H9 (cell line): ENCODE data around the gene FARSA. TPM values are rescaled to one million over a fixed set of nuclear protein-coding genes. Genes with fewer than 3 reads are reported as not detected.

Source experiments
- DNase-seq: peaks from one replicate; pipeline ENCODE4 v3.0.0-alpha.2; 2017
- H2AFZ ChIP-seq: one replicate; pipeline ENCODE4 v1.6.1; 2013; ENCODE audit warnings: mild to moderate bottlenecking, low read length, control low read depth, moderate library complexity
- H2AK5ac ChIP-seq: 2 replicates; pipeline ENCODE4 v1.6.1; 2013; ENCODE audit warnings: low read length, control low read depth, mixed read lengths; ENCODE audit not compliant: insufficient read length
- H2BK120ac ChIP-seq: one replicate; pipeline ENCODE4 v1.6.1; 2013; ENCODE audit warnings: low read depth, mild to moderate bottlenecking, low read length, control low read depth, inconsistent platforms; ENCODE audit not compliant: poor library complexity, severe bottlenecking
- H2BK12ac ChIP-seq: 2 replicates; pipeline ENCODE4 v1.6.1; 2013; ENCODE audit warnings: low read length, control low read depth, mixed read lengths, low read depth; ENCODE audit not compliant: insufficient read length
- H2BK15ac ChIP-seq: 2 replicates; pipeline ENCODE4 v1.6.1; 2013; ENCODE audit warnings: low read depth, low read length, control low read depth
- H2BK20ac ChIP-seq: one replicate; pipeline ENCODE4 v1.6.1; 2013; ENCODE audit warnings: low read depth, mild to moderate bottlenecking, low read length, control low read depth, inconsistent platforms; ENCODE audit not compliant: poor library complexity, severe bottlenecking
- H2BK5ac ChIP-seq: 2 replicates; pipeline ENCODE4 v1.6.1; 2013; ENCODE audit warnings: low read length, control low read depth, mixed read lengths; ENCODE audit not compliant: insufficient read length
- H3K14ac ChIP-seq: 2 replicates; pipeline ENCODE4 v1.6.1; 2013; ENCODE audit warnings: low read length, control low read depth; ENCODE audit not compliant: insufficient read depth
- H3K18ac ChIP-seq: 2 replicates; pipeline ENCODE4 v1.6.1; 2013; ENCODE audit warnings: low read depth, mild to moderate bottlenecking, mixed read lengths, low read length, control low read depth; ENCODE audit not compliant: insufficient read length
- H3K23ac ChIP-seq: 2 replicates; pipeline ENCODE4 v1.6.1; 2013; ENCODE audit warnings: low read length, control low read depth, mixed read lengths, low read depth; ENCODE audit not compliant: insufficient read length
- H3K23me2 ChIP-seq: 2 replicates; pipeline ENCODE4 v1.6.1; 2013; ENCODE audit warnings: low read depth, mild to moderate bottlenecking, mixed read lengths, low read length, control low read depth; ENCODE audit not compliant: insufficient read length, poor library complexity, severe bottlenecking
- H3K27ac ChIP-seq: 2 replicates; pipeline ENCODE4 v1.5.1; 2013; ENCODE audit warnings: low read length, control low read depth, mixed read lengths, low read depth; ENCODE audit not compliant: insufficient read length
- H3K27me3 ChIP-seq: 2 replicates; pipeline ENCODE4 v1.6.1; 2013; ENCODE audit warnings: low read length, control low read depth, inconsistent platforms; ENCODE audit not compliant: insufficient read depth
- H3K4ac ChIP-seq: 2 replicates; pipeline ENCODE4 v1.6.1; 2013; ENCODE audit warnings: low read depth, mild to moderate bottlenecking, control low read depth, inconsistent platforms, low read length, moderate library complexity
- H3K4me1 ChIP-seq: 2 replicates; pipeline ENCODE4 v1.6.1; 2013; ENCODE audit warnings: low read length, control low read depth, inconsistent platforms; ENCODE audit not compliant: insufficient read depth
- H3K4me2 ChIP-seq: 2 replicates; pipeline ENCODE4 v1.6.1; 2013; ENCODE audit warnings: low read length, control low read depth, mixed read lengths; ENCODE audit not compliant: insufficient read length, insufficient read depth
- H3K56ac ChIP-seq: 2 replicates; pipeline ENCODE4 v1.6.1; 2013; ENCODE audit warnings: low read depth, mild to moderate bottlenecking, mixed read lengths, low read length, control low read depth; ENCODE audit not compliant: insufficient read length
- H3K79me1 ChIP-seq: 2 replicates; pipeline ENCODE4 v1.6.1; 2013; ENCODE audit warnings: low read depth, mild to moderate bottlenecking, moderate library complexity, low read length, control low read depth, inconsistent platforms; ENCODE audit not compliant: insufficient read depth, poor library complexity, severe bottlenecking
- H3K79me2 ChIP-seq: 2 replicates; pipeline ENCODE4 v1.6.1; 2013; ENCODE audit warnings: low read length, control low read depth, inconsistent platforms; ENCODE audit not compliant: insufficient read depth
- H3K9ac ChIP-seq: 2 replicates; pipeline ENCODE4 v1.6.1; 2013; ENCODE audit warnings: low read length, control low read depth, mixed read lengths; ENCODE audit not compliant: insufficient read length; ENCODE audit errors: extremely low read depth
- H3K9me3 ChIP-seq: one replicate; pipeline ENCODE4 v1.6.1; 2013; ENCODE audit warnings: low read depth, low read length, inconsistent platforms; ENCODE audit not compliant: control insufficient read depth
- H3T11ph ChIP-seq: one replicate; pipeline ENCODE4 v1.6.1; 2013; ENCODE audit warnings: mild to moderate bottlenecking, low read length, control low read depth, inconsistent platforms
- H4K20me1 ChIP-seq: one replicate; pipeline ENCODE4 v1.6.1; 2013; ENCODE audit not compliant: control insufficient read depth, insufficient read length, insufficient read depth
- H4K5ac ChIP-seq: 2 replicates; pipeline ENCODE4 v1.6.1; 2013; ENCODE audit warnings: low read depth, mild to moderate bottlenecking, mixed read lengths, low read length, control low read depth; ENCODE audit not compliant: insufficient read length
- H4K8ac ChIP-seq: replicated peaks from 2 replicates; pipeline ENCODE4 v1.6.1; 2013; ENCODE audit warnings: low read length, control low read depth, mixed read lengths, low read depth; ENCODE audit not compliant: insufficient read length
- H4K91ac ChIP-seq: 2 replicates; pipeline ENCODE4 v1.6.1; 2013; ENCODE audit warnings: low read depth, mild to moderate bottlenecking, moderate library complexity, mixed read lengths, low read length, control low read depth; ENCODE audit not compliant: insufficient read length
- H3K27ac Mint-ChIP-seq, 3 experiments: 2 replicates in 2 of 3; 3 replicates in 1 of 3; pipeline ENCODE4 v1.8.0; 2020 to 2021; ENCODE audit warnings: mixed read lengths in 3 of 3, mild to moderate bottlenecking in 1 of 3, moderate library complexity in 1 of 3
- H3K27me3 Mint-ChIP-seq: 2 replicates; pipeline ENCODE4 v1.8.0; 2021; ENCODE audit warnings: low read depth, mild to moderate bottlenecking, moderate library complexity, mixed read lengths
- H3K36me3 Mint-ChIP-seq, 3 experiments: 2 replicates in 2 of 3; 3 replicates in 1 of 3; pipeline ENCODE4 v1.8.0; 2020 to 2021; ENCODE audit warnings: low read depth in 3 of 3, mixed read lengths in 3 of 3; ENCODE audit not compliant: insufficient read depth in 1 of 3
- H3K4me1 Mint-ChIP-seq, 2 experiments: 2 replicates each; pipeline ENCODE4 v1.8.0; 2020; ENCODE audit warnings: mixed read lengths in 2 of 2
- H3K4me3 Mint-ChIP-seq, 2 experiments: 2 replicates in 1 of 2; 3 replicates in 1 of 2; pipeline ENCODE4 v1.8.0; 2020 to 2021; ENCODE audit warnings: mild to moderate bottlenecking in 2 of 2, mixed read lengths in 2 of 2, moderate library complexity in 1 of 2
- H3K9me3 Mint-ChIP-seq, 2 experiments: 2 replicates in 1 of 2; 3 replicates in 1 of 2; pipeline ENCODE4 v1.8.0; 2020; ENCODE audit warnings: mild to moderate bottlenecking in 2 of 2, mixed read lengths in 2 of 2, moderate library complexity in 1 of 2
- CTCF ChIP-seq: fragments of 200-600 bp; sonication (generic); conservative IDR thresholded peaks from 3 replicates; pipeline ENCODE4 v1.8.0; 2021; ENCODE audit warnings: antibody characterized with exemption, mild to moderate bottlenecking
- WGBS: extraction: QIAGEN DNeasy Blood & Tissue Kit; methylation state at CpG from one replicate; pipeline ENCODE4 v1.1.7; 2013; ENCODE audit warnings: missing lambda C conversion rate, low lambda C conversion rate, mixed read lengths; ENCODE audit not compliant: insufficient read length; ENCODE audit errors: extremely low coverage; 5-methylcytosine and 5-hydroxymethylcytosine counted together
- total RNA-seq: library from RNA; stranded (reverse); gene quantifications from 2 replicates; pipeline ENCODE4 v1.2.1, GENCODE V29; 2021

The FARSA gene
- total RNA-seq, 1 experiment from 2014 or later = 110 TPM

- no peak overlapping the region for H3K56ac ChIP-seq
- H4K8ac ChIP-seq = no peak overlapping the region
- peak overlapping the region; percentile 79 for H3K4me2 ChIP-seq
- H3K4me1 ChIP-seq = no peaks in the 10 kb centered on the region
- H3K4ac ChIP-seq = no peak overlapping the region
- no peaks in the 10 kb centered on the region for H3K79me1 ChIP-seq
- no peak overlapping the region for H2AK5ac ChIP-seq
- no peak overlapping the region for H3K18ac ChIP-seq
- H3K14ac ChIP-seq = no peak overlapping the region
- H3K9ac ChIP-seq = no peak overlapping the region
- no peak for TF ChIP-seq CTCF
- Mint-ChIP-seq H3K27me3 (peaks cover 52% of the 10 kb centered on the region), H3K9me3 (peaks cover 16% of the 10 kb centered on the region in 2 experiments), H3K4me3 (peak overlapping the region; percentile 55 to 82), H3K36me3 (peaks cover 3 to 10% (median 4%) of the 10 kb centered on the region in 3 experiments; a peak in 5 of 7 replicates), H3K4me1 (peaks cover 11 to 18% of the 10 kb centered on the region in 2 experiments), H3K27ac (no peak overlapping the region; a peak in 1 of 7 replicates)
- no peak overlapping the region for H2AFZ ChIP-seq
- H4K91ac ChIP-seq = no peak overlapping the region
- peaks cover 12% of the 10 kb centered on the region for H3K23me2 ChIP-seq
- 0 out of 2 replicates have a peak, but pooled peaks cover 1% of the 10 kb centered on the region for H3K27me3 ChIP-seq
- no peak for DNase-seq
- H2BK15ac ChIP-seq = no peak overlapping the region
- no peak overlapping the region for H4K5ac ChIP-seq
- no peak overlapping the region for H3K23ac ChIP-seq
- no peaks in the 10 kb centered on the region; the same call in 1 of the 2 replicates for H3K79me2 ChIP-seq
- no CpG with 5 or more reads among the region's 5 CpGs for WGBS
- no peaks in the 10 kb centered on the region for H4K20me1 ChIP-seq
- no peak overlapping the region for H2BK5ac ChIP-seq
- H3K9me3 ChIP-seq = no peaks in the 10 kb centered on the region
- H3T11ph ChIP-seq = no peak overlapping the region
- H2BK20ac ChIP-seq = no peak overlapping the region
- H2BK12ac ChIP-seq = no peak overlapping the region
- H2BK120ac ChIP-seq = no peak overlapping the region
- no peak overlapping the region for H3K27ac ChIP-seq
Measured at GRCh38 chr19:12886651-12886968, 46.9 kb downstream of the FARSA start.
